Glomerular visceral epithelial cell (primary cell): Measurements from ENCODE around the gene CDADC1.

Experiments
- DNase-seq: peaks from one replicate; pipeline ENCODE4 v3.0.0-alpha.2; 2016; ENCODE audit errors: extremely low spot score

CDADC1 gene

DNA sequence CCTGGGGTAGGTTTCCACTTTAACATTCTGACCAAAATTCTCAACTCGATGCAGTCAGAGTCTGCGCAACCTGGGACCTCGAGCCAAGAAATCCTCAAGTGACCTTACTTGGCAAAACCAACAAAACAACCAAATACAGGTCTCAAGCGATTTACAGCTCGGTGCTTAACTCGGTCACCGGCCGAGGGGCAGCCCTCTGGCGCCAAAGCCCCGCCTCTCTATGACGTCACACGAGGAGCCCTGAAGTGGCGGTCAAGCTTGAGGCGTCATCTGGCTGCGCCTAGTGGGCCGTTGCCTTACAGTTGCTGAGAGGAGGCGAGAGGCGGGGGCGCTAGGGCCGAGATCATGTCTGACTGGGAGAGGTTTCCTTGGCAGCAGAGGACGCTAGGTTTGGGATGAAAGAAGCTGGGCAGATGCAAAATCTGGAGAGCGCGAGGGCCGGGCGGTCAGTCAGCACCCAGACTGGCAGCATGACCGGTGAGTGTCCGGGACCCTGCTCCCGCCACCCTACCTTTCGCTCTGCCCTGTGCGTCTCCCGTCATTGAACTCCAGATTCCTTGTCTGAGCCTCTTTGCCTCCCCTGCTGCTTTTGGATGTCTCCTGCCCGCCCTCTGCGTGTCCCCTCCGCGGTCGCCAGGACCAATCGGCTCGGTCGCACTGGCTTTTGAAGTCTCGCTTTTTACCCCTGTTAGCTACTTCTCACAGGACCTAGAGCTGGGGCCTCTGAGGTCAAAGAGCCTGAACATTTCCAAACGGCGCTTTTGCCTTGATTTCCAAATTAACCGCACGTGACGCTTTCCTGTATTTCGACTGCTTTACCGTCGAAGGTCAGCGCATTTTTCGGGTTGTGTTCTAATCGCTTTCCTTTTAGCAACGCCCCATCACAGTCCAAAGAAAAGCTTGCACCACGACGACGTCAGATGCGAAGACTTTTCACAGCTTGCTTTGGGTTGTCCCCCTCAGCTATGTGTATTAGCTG is at the start of gene CDADC1:
TSS of gene CDADC1 (plus strand) at position 283 of the 979 bp plus-strand sequence. CDS start at position 396, 113 bp downstream.
- peak; percentile 94 for DNase-seq

DNA sequence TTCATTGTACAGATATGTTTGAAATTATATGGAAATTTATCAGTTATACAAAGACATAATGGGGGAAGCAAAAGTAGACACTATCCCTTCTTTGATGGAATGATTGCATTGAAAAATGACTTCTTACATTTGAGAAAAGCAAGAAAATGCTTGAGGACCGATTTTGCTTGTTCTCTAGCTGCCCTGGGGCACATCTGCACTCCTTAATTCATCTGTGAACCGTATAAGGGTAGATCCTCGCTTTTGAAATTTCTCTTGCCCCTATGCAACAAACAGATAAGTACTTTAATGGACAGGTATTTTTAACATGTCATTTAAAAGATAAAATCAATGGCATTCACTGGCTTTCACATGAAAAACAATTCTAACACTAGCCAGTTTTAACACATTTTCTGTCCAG is 41.1 kb upstream of the CDADC1 start:
- no peak for DNase-seq

DNA sequence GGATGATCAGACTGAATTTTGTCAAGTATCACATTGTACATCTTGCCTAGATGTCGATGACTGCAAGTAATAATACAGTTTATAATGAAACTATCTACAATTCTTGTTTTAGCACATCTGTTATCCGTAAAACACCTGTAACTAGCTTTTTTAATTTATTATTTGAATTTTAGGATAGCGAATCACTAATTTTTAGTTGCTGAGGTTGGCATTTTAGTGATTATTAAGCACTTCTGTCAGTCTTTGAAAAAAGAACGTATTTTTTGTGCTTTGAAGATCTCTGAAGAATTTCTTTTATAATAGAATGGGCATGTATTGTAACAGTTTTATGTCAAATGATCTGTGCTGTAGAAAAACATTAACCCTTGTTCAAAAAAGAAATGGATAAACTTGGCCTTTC is 39.1 kb upstream of the CDADC1 start:
- DNase-seq, result no peak

DNA sequence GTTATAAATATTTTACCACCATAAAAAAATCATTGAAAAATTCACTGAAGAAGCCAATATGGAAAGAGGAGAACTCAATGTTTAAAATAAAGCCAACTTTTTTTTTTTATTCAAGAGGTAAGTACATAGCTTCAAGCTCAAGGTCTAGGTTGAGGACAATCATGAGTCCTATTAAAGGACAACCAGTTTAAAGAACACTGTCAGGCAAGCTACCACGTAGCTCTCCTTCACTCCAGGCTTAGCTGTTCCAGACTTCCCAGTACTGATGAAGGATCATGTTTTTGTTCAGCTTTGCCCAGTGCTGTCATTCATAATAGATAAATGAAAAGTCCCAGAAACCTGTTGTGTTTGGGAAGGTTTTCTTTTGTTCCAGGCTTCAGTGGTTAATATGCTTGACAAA is 37.6 kb upstream of the CDADC1 start:
- DNase-seq, result no peak

DNA sequence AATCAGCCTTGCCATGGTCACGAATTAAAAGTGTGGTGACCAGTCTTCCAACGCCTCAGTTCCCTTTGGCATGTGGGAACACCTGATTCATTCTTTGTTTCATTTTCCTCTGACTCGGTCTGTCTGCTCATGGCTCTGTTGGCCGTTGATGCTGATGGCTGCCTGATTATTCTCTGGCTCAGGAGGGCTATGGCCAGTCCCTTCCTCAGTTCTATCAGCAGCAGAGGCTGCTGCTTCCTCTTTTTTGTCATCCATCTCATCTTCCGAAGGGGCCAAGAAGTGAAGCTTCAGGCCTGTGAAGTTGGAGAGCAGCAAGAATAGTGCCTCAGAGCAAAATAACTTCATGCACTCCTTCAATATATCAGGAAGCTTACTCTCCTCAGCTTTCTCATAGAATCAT is 37.1 kb upstream of the CDADC1 start:
- DNase-seq, result no peak

DNA sequence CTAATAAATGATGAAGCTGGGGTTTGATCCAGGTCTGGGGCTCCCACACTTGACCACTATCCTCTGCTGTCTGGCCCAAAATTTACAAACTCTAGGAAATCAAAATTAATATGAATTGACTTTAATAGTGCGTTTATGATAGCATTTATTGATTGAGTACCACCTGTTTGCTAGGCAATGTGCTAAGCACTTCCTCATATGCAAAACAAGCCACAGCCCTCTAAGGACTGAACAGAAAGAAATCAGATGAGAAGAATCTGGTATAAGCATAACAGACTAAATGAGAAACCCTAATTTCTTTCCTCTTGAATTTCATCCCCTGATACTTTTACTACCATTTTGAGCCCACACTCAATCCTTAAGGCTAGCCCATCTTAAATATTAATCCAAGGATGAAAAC is 34.2 kb upstream of the CDADC1 start:
- no peak for DNase-seq

DNA sequence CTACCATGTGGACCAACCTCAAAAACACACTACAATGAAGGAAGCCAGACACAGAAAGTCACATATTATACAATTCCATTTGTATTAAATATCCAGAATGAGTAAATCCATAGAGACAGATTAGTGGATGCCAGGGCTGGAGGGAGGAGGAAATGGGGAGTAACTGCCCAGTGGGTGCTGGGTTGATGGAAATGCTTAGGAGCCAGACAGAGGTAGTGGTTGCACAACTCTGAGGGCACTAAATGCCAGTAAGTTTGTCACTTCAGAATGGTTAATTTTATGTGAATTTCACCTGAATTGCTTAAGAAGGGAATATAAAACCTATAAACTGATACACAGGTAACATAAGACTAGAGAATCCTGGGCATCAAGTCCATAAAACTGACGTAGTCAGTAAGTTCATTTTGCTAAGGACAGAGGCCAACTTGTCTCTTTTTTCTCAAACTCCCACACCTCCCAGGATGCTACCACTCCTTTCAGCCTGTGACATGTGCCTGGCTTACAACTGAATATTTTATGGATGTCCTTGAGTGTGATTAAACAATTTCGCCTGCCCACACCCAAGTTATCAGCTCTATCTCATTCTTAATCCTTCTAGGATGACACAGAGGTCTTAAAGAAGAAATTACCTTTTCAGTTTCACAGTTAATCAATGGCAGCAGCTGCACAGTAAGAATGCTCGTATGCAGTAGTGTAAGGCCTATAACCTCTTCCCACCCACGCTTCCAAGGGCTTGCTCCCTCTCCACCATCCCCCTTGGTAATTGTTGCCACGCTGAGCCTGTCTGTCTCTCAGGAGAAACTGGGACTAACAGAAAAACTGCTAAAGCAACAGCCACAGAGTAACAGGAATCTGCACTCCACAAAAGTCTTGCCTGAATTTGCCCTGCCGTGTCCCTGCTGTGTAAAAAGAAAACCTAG is 33.5 kb upstream of the CDADC1 start:
- no peak for DNase-seq

DNA sequence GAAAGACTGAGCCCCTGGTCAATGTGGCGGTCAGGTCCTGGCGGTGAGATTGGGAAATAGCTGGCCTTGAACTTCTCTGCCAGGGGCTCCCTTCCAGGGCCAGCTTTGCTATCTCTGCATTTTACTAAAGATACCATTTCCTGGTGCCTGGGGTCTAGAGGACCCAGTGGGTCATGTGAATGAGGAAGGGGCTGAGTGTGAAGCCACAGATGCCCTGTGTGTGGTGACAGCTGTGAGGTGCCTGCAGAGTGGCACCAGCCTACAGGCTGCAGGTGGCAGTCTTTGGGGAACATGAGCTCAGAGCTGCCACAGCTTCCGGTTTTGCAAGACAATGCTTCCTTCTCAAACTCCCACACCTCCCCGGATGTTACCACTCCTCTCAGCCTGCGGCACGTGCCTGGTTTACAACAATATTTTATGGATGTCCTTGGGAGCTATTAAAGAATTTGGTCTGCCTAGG is 32.8 kb upstream of the CDADC1 start:
- no peak for DNase-seq

DNA sequence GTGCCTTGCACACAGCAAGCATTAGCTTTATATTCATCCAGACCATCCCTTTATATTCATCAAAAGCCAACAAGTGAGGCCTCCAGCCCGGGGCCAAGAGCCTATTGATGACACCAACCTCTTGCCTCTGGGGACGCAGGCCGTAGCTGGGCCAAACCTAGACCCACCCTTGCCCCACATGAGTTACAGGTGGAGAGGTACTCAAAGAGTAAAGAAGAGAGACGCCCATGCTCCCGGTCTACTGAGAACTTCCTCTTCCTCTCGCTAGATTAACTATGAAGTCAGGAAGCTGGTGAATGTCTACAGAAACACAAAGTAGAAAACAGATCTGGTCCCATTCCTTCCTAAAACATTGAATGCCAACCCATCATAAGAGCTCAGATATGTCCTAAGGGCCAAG is 31.4 kb upstream of the CDADC1 start:
- DNase-seq, result no peak

DNA sequence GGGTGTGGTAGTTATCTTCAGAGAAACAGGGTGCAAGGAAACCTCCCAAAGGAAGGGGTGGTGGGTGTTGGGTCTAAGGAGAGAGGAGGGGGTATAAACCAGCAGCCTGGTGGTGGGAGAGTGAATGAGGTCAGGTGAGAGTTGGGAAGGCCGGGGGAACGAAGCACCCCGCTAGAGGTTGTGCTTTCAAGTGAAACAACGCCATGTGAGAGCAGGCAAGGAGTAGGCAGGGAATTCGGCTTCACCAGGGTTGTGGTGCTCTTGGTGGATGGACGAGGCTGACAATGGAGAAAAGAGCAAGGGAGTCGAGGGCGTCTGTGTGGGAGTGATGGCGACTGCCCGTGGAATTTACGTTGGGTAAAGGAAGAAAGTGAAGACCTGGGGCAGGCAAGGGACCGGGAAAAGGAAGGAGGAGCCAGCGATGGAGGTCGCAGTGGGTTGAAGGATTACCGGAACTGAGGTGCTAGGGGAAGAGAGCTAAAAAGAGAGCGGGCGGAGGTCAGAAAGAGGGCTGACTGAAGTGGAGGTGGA is 29.7 kb upstream of the CDADC1 start:
- DNase-seq, result no peak

DNA sequence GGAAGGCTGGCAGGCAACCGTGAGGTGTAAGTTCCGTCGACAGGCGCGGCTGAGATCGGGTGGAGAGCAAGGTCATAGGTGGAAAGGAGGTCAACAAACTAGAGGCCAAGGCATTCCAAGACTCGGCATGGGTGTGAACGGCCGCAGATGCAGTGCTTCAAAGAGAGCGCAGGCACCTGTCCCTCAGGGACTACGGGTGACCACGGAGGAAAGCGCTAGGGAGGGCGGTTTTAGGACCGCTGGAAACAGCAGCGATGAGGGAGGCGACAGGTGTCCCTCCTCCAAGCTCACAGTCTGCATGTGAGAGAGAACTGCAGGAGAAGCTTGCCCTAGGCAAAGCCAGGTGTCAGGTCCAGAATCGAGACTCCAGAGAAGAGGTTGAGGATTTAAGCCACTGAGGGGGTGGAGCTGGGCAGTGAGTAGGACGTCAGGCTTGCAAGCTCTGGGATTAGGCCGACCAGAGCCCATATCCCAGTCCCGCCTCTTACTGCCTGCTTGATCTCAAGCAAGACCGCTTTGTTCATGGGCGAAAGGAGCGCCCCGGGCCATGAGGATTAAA is 29.2 kb upstream of the CDADC1 start:
- DNase-seq, result no peak

DNA sequence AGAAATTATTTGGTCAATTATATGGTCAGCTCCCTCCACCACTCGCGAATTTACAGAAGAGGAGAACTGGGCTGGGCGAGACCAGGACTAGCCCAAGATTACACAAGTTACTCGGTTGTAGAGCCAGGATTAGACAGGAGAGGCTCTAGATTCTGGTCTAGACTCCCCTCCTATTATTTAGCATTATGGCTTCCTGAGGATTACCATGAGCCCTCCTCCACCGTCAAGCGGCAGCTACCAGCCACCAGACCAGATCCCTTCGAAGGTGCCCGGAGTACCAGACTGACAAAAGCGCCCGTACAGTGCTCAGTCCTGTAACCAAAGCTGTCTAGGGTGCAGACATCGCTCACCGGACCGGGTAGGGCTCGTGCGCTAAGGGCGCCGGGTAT is 28.1 kb upstream of the CDADC1 start:
- DNase-seq, result no peak

DNA sequence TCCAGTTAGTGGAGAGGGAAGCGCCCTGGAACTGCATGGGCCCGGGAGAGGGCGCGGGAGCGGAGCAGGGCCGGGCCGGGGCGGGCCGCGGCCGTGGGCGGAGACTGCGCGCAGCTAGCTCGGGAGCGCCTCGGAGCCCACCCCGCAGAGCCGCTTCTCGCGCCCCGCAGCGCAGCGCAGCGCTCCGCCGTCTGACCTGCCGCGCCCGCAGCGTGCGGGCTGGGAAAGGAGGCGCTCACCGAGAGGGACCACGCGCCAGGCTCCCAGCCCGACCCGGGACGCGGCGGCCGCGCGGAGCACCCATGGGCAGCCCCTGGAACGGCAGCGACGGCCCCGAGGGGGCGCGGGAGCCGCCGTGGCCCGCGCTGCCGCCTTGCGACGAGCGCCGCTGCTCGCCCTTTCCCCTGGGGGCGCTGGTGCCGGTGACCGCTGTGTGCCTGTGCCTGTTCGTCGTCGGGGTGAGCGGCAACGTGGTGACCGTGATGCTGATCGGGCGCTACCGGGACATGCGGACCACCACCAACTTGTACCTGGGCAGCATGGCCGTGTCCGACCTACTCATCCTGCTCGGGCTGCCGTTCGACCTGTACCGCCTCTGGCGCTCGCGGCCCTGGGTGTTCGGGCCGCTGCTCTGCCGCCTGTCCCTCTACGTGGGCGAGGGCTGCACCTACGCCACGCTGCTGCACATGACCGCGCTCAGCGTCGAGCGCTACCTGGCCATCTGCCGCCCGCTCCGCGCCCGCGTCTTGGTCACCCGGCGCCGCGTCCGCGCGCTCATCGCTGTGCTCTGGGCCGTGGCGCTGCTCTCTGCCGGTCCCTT is 27.5 kb upstream of the CDADC1 start, which contains the start of gene MLNR:
TSS of gene MLNR (plus strand) at position 303 of the 820 bp plus-strand sequence. CDS start at position 303, 0 bp downstream.
- peak; percentile 26 for DNase-seq

DNA sequence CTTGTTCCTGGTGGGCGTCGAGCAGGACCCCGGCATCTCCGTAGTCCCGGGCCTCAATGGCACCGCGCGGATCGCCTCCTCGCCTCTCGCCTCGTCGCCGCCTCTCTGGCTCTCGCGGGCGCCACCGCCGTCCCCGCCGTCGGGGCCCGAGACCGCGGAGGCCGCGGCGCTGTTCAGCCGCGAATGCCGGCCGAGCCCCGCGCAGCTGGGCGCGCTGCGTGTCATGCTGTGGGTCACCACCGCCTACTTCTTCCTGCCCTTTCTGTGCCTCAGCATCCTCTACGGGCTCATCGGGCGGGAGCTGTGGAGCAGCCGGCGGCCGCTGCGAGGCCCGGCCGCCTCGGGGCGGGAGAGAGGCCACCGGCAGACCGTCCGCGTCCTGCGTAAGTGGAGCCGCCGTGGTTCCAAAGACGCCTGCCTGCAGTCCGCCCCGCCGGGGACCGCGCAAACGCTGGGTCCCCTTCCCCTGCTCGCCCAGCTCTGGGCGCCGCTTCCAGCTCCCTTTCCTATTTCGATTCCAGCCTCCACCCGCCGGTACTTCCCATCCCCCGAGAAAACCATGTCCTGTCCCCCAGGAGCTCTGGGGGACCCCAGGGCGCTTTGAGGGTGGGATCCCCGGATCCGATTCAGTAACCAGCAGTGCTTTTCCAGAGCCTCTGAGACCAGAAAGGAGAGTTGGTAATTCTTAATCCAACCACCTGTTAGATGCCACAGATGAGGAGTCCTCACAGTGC is 26.7 kb upstream of the CDADC1 start:
- no peak for DNase-seq

DNA sequence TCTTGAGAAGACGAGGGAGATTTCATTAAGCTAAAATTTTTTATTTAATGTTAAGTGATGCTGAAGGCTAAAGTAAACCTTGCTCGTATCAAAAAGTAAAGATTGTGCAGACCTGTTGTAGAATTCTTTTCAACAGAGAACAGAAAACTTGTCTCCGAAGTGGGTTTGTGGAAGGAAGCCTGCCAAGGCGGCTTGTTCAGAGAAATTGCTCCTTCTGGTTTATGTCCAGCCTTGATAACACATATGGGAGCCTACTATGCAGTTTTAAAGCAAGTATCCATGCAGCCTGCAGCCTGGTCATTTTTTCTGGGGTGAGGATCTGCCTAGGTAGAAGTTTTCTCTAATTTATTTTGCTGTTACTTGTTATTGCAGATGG is 26.1 kb upstream of the CDADC1 start:
- no peak for DNase-seq

DNA sequence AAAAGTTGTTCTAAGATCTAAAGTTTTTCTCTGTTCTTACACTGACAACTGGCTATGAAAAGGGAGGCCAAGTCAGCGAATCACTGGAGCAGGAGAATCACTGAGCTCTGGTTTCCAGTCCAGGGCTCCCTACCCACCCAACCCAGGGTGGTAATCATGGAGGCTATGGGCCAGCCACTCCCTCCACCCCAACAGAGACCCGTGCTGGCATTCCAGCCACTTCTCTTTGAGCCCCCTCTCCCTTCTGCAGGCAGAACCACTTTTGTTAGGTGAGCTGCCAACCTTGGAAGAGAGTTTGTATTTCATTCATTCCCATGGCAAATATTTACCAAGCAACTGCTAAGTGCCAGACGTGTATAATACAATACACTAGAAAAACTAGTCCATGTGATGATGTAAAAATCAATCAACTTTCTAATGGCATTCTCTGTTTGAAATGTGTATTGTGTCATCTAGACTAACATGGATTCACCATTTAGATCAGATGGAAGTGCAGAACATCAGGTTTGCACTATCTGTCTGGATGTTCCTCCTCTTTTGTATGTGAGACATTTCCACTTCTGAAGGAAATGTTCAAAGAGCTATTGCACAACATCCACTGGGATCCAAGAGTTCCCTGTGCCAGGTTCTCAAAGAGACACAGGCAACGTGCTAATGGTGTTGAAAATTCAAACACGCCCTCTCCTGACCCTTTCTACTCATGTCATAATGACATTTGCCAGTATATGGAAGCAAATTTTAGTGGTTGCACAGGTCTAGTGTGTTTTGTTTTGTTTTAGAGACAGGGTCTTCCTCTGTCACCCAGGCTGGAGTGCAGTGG is 22.3 kb upstream of the CDADC1 start:
- DNase-seq, result no peak

DNA sequence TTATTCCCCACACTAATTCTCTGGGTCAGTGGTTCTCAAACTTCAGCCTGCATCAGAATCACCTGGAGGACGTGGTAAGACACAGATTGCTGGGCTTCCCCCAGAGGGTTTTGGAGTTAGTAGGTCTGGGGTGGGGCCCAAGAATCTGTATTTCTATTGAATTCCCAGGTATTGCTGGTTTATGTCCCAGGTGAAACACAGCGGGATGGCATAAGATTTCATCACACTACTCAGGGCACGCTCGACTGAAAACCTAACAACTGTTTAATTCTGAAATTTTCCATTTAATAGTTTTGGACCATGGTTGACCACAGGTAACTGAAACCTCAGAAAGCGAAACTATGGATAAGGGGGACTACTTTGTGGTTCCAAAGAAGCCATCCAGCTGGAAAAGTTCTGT is 21.1 kb upstream of the CDADC1 start:
- no peak for DNase-seq

DNA sequence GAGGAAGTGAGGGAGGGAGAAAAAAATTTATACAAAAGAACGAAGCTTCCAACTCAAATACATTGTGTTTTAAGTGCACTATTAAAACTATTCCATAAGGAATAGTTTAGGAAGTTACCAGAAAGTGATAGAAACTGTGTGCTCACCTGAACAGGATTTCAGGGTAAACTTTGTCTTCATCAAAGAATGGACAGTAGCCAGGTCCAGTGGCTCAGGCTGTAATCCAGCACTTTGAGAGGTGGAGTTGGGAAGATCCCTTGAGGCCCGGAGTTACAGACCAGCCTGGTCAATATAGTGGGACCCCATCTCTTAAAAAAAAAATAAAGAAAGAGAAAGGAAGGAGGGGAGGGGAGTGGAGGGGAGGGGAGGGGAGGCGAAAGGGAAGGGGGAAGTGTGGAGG is 13.0 kb upstream of the CDADC1 start:
- no peak for DNase-seq

DNA sequence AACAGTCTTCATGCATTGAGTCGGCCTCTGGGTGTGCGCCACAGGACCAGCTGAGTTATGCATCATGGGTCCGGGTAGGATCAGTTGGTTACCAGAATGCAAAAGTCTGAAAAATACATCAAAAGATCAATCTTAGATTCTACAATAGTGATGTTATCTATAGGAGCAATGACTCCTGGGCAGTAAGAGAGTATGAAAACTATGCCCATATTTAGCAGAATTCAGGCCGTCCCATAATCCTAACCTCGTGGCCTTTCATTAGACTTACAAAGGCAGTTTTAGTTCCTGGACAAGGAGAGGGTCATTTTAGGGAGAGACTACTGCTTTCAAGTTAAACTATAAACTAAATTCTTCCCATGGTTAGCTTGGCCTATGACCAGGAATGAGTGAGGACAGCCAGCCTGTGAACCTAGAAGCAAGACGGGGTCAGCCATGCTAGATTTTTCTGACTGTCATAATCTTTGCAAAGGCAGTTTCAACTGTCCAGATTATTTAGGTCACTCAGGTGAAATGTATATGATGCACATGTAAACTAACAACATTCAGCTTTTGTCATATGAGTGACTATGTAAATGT is 11.8 kb upstream of the CDADC1 start:
- no peak for DNase-seq
